Measurements from ENCODE around the gene SCNN1G. TPM values are rescaled to one million over a fixed set of nuclear protein-coding genes. Genes with fewer than 3 reads are reported as not detected.

SCNN1G gene
- total and polyA plus RNA-seq, 2 of the 13 experiments (the other 11 are each of a cell fraction or from before 2014, with no cell fraction given) = not detected

GRCh38 chr16:23141959-23142740, 40.4 kb upstream of the SCNN1G start (continued):
- no peak for TF ChIP-seq ZHX2 (IDR thresholded peaks at IDR 0.05; ENCODE audit: low read depth)
- TF ChIP-seq ZHX2 (CRISPR knock-in tag; IDR thresholded peaks at IDR 0.05; ENCODE audit: borderline replicate concordance) = no peak
- no peak for TF ChIP-seq JUND (CRISPR knock-in tag; IDR thresholded peaks at IDR 0.05)
- no peak for TF ChIP-seq ZNF784 (CRISPR knock-in tag; IDR thresholded peaks at IDR 0.05; ENCODE audit: borderline replicate concordance)
- no peak for TF ChIP-seq ZNF143 (CRISPR knock-in tag; IDR thresholded peaks at IDR 0.05)
- TF ChIP-seq ARNT2 (CRISPR knock-in tag; IDR thresholded peaks at IDR 0.05; ENCODE audit: low read depth) = 0 out of 2 replicates have a peak, but pooled peaks have one; percentile 54
- no peak for TF ChIP-seq ZNF468 (CRISPR knock-in tag; IDR thresholded peaks at IDR 0.05)
- no peak for TF ChIP-seq HINFP (CRISPR knock-in tag; IDR thresholded peaks at IDR 0.05; ENCODE audit: low read depth)
- peak; percentile 70; the same call in 1 of the 2 replicates for TF ChIP-seq MIXL1 (CRISPR knock-in tag; IDR thresholded peaks at IDR 0.05)
- TF ChIP-seq ATF6 (CRISPR knock-in tag; conservative IDR thresholded peaks at IDR 0.05) = 0 out of 2 replicates have a peak, but pooled peaks have one; percentile 69
- TF ChIP-seq THAP9 (CRISPR knock-in tag; IDR thresholded peaks at IDR 0.05; ENCODE audit: borderline replicate concordance) = no peak
- peak; percentile 66 for TF ChIP-seq FOXA3 (CRISPR knock-in tag; IDR thresholded peaks at IDR 0.05)
- TF ChIP-seq ZNF724P (CRISPR knock-in tag; IDR thresholded peaks at IDR 0.05; ENCODE audit: borderline replicate concordance) = no peak
- TF ChIP-seq KDM2A (CRISPR knock-in tag; IDR thresholded peaks at IDR 0.05; ENCODE audit: borderline replicate concordance, low read depth) = peak; percentile 50; the same call in 1 of the 2 replicates
- no peak for TF ChIP-seq TAF15 (IDR thresholded peaks at IDR 0.05; ENCODE audit: low read depth, low read length, poor library complexity, severe bottlenecking)

All from HepG2 (cell line).